Measurements from ENCODE around the gene ITM2C. TPM values are rescaled to one million over a fixed set of nuclear protein-coding genes. Genes with fewer than 3 reads are reported as not detected.

ITM2C gene
- total RNA-seq, 2 experiments from 2014 or later = 25.4 to 26.8 TPM

GRCh38 chr2:230870544-230871360 is 6.0 kb downstream of the ITM2C start:
- no peaks in the 10 kb centered on the region for H3K36me3 Mint-ChIP-seq (ENCODE audit: low read depth)
- H3K4me1 Mint-ChIP-seq = peaks cover 29% of the 10 kb centered on the region
- H3K27me3 Mint-ChIP-seq = peaks cover 11% of the 10 kb centered on the region
- no peak overlapping the region for H3K27ac Mint-ChIP-seq
- ChIA-PET CTCF (interaction anchor here (0.7 kb wide), 1 partner anchor 21 kb away, joined by 3 read pairs; no protein-coding TSS in a partner anchor), POLR2A (interaction anchor here (1.6 kb wide), 1 partner anchor 27 kb away, joined by 4 read pairs; no protein-coding TSS in a partner anchor)
- no peak overlapping the region for H3K4me3 Mint-ChIP-seq
- no peaks in the 10 kb centered on the region for H3K9me3 Mint-ChIP-seq
- DNase-seq = peak; percentile 15

GRCh38 chr2:230871361-230872150 is 6.8 kb downstream of the ITM2C start:
- Mint-ChIP-seq H3K27ac (no peak overlapping the region), H3K27me3 (peaks cover 10% of the 10 kb centered on the region), H3K4me3 (no peak overlapping the region), H3K36me3 (ENCODE audit: low read depth) (no peaks in the 10 kb centered on the region), H3K9me3 (no peaks in the 10 kb centered on the region), H3K4me1 (peaks cover 25% of the 10 kb centered on the region)
- ChIA-PET POLR2A (interaction anchor here (1.1 to 1.6 kb wide), 2 partner anchors 15 to 26 kb away, joined by 3 to 4 read pairs; no protein-coding TSS in a partner anchor), CTCF (no interaction called here)
- peak; percentile 13 for DNase-seq

- no peaks in the 10 kb centered on the region for H3K9me3 Mint-ChIP-seq
- peak; percentile 14 for DNase-seq
- H3K27me3 Mint-ChIP-seq = peaks cover 6% of the 10 kb centered on the region
- H3K36me3 Mint-ChIP-seq (ENCODE audit: low read depth) = no peaks in the 10 kb centered on the region
- H3K4me3 Mint-ChIP-seq = no peak overlapping the region
- ChIA-PET CTCF (interaction anchor here (1.3 to 1.6 kb wide), 2 partner anchors 21 to 115 kb away, joined by 4 to 7 read pairs; no protein-coding TSS in a partner anchor), POLR2A (interaction anchor here (0.9 to 1.6 kb wide), 4 partner anchors 9 to 112 kb away, joined by 3 to 4 read pairs (median 3); no protein-coding TSS in a partner anchor)
- H3K27ac Mint-ChIP-seq = no peak overlapping the region
- H3K4me1 Mint-ChIP-seq = peaks cover 25% of the 10 kb centered on the region
These were observed 7.6 kb downstream of the ITM2C start for GRCh38 chr2:230872151-230872967.

GRCh38 chr2:230872968-230873660 is 8.4 kb downstream of the ITM2C start:
- peak; percentile 18 for DNase-seq
- Mint-ChIP-seq H3K36me3 (ENCODE audit: low read depth) (no peaks in the 10 kb centered on the region), H3K9me3 (no peaks in the 10 kb centered on the region), H3K27ac (no peak overlapping the region), H3K4me3 (no peak overlapping the region), H3K27me3 (peaks cover 6% of the 10 kb centered on the region), H3K4me1 (peaks cover 32% of the 10 kb centered on the region)
- ChIA-PET POLR2A (interaction anchor here (0.9 to 1.1 kb wide), 3 partner anchors 10 to 111 kb away, joined by 3 read pairs; no protein-coding TSS in a partner anchor), CTCF (interaction anchor here (1.3 to 1.6 kb wide), 2 partner anchors 22 to 114 kb away, joined by 4 to 7 read pairs; no protein-coding TSS in a partner anchor)

GRCh38 chr2:230873661-230874401 is 9.1 kb downstream of the ITM2C start:
- Mint-ChIP-seq H3K4me3 (no peak overlapping the region), H3K4me1 (peaks cover 33% of the 10 kb centered on the region)
- no peak for DNase-seq

GRCh38 chr2:230874456-230874855 is 9.7 kb downstream of the ITM2C start:
- DNase-seq = no peak
- Mint-ChIP-seq H3K27ac (no peak overlapping the region), H3K27me3 (no peaks in the 10 kb centered on the region), H3K4me1 (peaks cover 33% of the 10 kb centered on the region), H3K4me3 (no peak overlapping the region), H3K9me3 (no peaks in the 10 kb centered on the region), H3K36me3 (ENCODE audit: low read depth) (no peaks in the 10 kb centered on the region)
- ChIA-PET POLR2A (no interaction called here), CTCF (no interaction called here)

More at GRCh38 chr2:230873661-230874401, 9.1 kb downstream of the ITM2C start:
- POLR2A ChIA-PET = no interaction called here
- CTCF ChIA-PET = interaction anchor here (1.3 to 1.6 kb wide), 2 partner anchors 23 to 113 kb away, joined by 4 to 7 read pairs; no protein-coding TSS in a partner anchor
- Mint-ChIP-seq H3K27ac (no peak overlapping the region), H3K27me3 (peaks cover 2% of the 10 kb centered on the region), H3K36me3 (ENCODE audit: low read depth) (no peaks in the 10 kb centered on the region), H3K9me3 (no peaks in the 10 kb centered on the region)

- peak; percentile 14 for DNase-seq
- Mint-ChIP-seq H3K27ac (no peak overlapping the region), H3K9me3 (no peaks in the 10 kb centered on the region), H3K36me3 (ENCODE audit: low read depth) (no peaks in the 10 kb centered on the region), H3K27me3 (no peaks in the 10 kb centered on the region), H3K4me3 (no peak overlapping the region), H3K4me1 (peaks cover 33% of the 10 kb centered on the region)
- POLR2A ChIA-PET = no interaction called here
- CTCF ChIA-PET = interaction anchor here (1.0 kb wide), 1 partner anchor 178 kb away, joined by 4 read pairs; no protein-coding TSS in a partner anchor
These were observed 10.1 kb downstream of the ITM2C start for GRCh38 chr2:230874876-230875275.

- peaks cover 1% of the 10 kb centered on the region for H3K27me3 Mint-ChIP-seq
- peak; percentile 15 for DNase-seq
- H3K4me1 Mint-ChIP-seq = peaks cover 33% of the 10 kb centered on the region
- POLR2A ChIA-PET = interaction anchor here (0.6 to 0.7 kb wide), 2 partner anchors 9 to 32 kb away, joined by 3 read pairs; no protein-coding TSS in a partner anchor
- H3K36me3 Mint-ChIP-seq (ENCODE audit: low read depth) = no peaks in the 10 kb centered on the region
- no peak overlapping the region for H3K4me3 Mint-ChIP-seq
- no peak overlapping the region for H3K27ac Mint-ChIP-seq
- no peaks in the 10 kb centered on the region for H3K9me3 Mint-ChIP-seq
- CTCF ChIA-PET = interaction anchor here (0.7 to 1.0 kb wide), 2 partner anchors 14 to 177 kb away, joined by 4 read pairs; no protein-coding TSS in a partner anchor
These were observed 10.9 kb downstream of the ITM2C start for GRCh38 chr2:230875347-230876315.

- DNase-seq = no peak
- H3K4me3 Mint-ChIP-seq = no peak overlapping the region
- peaks cover 6% of the 10 kb centered on the region for H3K27me3 Mint-ChIP-seq
- H3K9me3 Mint-ChIP-seq = no peaks in the 10 kb centered on the region
- ChIA-PET POLR2A (interaction anchor here (0.9 to 1.1 kb wide), 2 partner anchors 15 to 176 kb away, joined by 3 read pairs; no protein-coding TSS in a partner anchor), CTCF (interaction anchor here (0.9 to 2.1 kb wide), 9 partner anchors 12 to 176 kb away, joined by 3 to 7 read pairs (median 3); partner anchors contain the start of gene ITM2C)
- H3K27ac Mint-ChIP-seq = peak overlapping the region; percentile 72
- H3K4me1 Mint-ChIP-seq = peaks cover 33% of the 10 kb centered on the region
- no peaks in the 10 kb centered on the region for H3K36me3 Mint-ChIP-seq (ENCODE audit: low read depth)
These were observed 12.5 kb downstream of the ITM2C start for GRCh38 chr2:230877116-230877758.
